Brain microvascular endothelial cell (primary cell): Measurements from ENCODE around the gene PAN3.

Experiments
- DNase-seq: peaks from one replicate; pipeline ENCODE4 v3.0.0-alpha.2; 2020
- H3K27ac ChIP-seq: fragments of 250-450 bp; sonication (Bioruptor Pico); 2 replicates; pipeline ENCODE4 v1.5.1; 2020; ENCODE audit warnings: mild to moderate bottlenecking, moderate library complexity
- H3K27me3 ChIP-seq: fragments of 250-450 bp; sonication (Bioruptor Pico); replicated peaks from 2 replicates; pipeline ENCODE4 v1.5.1; 2020; ENCODE audit warnings: mild to moderate bottlenecking
- H3K36me3 ChIP-seq: fragments of 250-450 bp; sonication (Bioruptor Pico); replicated peaks from 2 replicates; pipeline ENCODE4 v1.5.1; 2020; ENCODE audit warnings: mild to moderate bottlenecking
- H3K4me3 ChIP-seq: 2 replicates; pipeline ENCODE4 v1.5.1; 2011; ENCODE audit warnings: low read depth, mild to moderate bottlenecking, control low read depth, low read length, moderate library complexity
- CTCF ChIP-seq: IDR thresholded peaks from 2 replicates; pipeline ENCODE4 v1.5.1; 2011; ENCODE audit warnings: low read depth, mild to moderate bottlenecking, moderate library complexity, low read length, control low read depth, inconsistent platforms; ENCODE audit errors: missing control alignments
- in situ Hi-C: cut with HindIII; loops from 2 replicates; pipeline ENCODE4 v1.10.0; 2017; ENCODE audit warnings: low sequenced_read_pairs, low pct_ligation_motif_present

Gene PAN3

GRCh38 chr13:28320884-28321574 is 182.7 kb downstream of the PAN3 start:
- Histone ChIP-seq H3K36me3 (no peaks in the 10 kb centered on the region), H3K27ac (no peak overlapping the region), H3K27me3 (no peaks in the 10 kb centered on the region), H3K4me3 (no peak overlapping the region)
- in situ Hi-C loops = loop anchor here (25.0 kb wide), 1 partner anchor 316 kb away; no protein-coding TSS in a partner anchor
- no peak for DNase-seq
- no peak for TF ChIP-seq CTCF

DNA sequence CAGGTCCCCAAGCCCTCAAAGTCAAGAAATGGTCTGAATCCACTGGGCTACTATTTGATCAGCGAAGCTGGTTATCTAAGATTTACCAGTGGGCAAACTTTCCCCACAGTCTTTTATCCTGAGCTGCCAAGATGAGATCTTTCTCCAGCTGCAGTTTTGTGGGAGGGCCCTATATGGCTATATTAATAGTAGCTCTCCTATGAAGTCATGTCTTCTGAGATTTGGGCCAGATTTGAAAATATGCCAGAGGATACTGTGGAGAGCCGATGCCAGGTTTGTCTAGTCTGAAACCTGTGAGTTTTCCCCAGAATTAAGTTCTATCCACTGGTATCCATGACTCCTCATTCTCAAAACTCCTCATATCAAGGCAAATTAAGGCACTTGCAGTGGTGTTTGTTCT is 183.4 kb downstream of the PAN3 start:
- H3K36me3 ChIP-seq = no peaks in the 10 kb centered on the region
- no peak for DNase-seq

GRCh38 chr13:28322256-28322905 is 184.0 kb downstream of the PAN3 start:
- H3K36me3 ChIP-seq = no peaks in the 10 kb centered on the region
- no peak for TF ChIP-seq CTCF
- H3K4me3 ChIP-seq = no peak overlapping the region
- H3K27me3 ChIP-seq = no peaks in the 10 kb centered on the region
- DNase-seq = peak; percentile 48
- in situ Hi-C loops = loop anchor here (25.0 kb wide), 1 partner anchor 315 kb away; no protein-coding TSS in a partner anchor
- H3K27ac ChIP-seq = peak overlapping the region; percentile 32

More for the DNA sequence above, 183.4 kb downstream of the PAN3 start:
- in situ Hi-C loops = loop anchor here (25.0 kb wide), 1 partner anchor 316 kb away; no protein-coding TSS in a partner anchor
- Histone ChIP-seq H3K27ac (peak overlapping the region; percentile 30), H3K27me3 (no peaks in the 10 kb centered on the region), H3K4me3 (no peak overlapping the region)
- no peak for TF ChIP-seq CTCF

- in situ Hi-C loops = loop anchor here (25.0 kb wide), 1 partner anchor 313 kb away; no protein-coding TSS in a partner anchor
- Histone ChIP-seq H3K27me3 (no peaks in the 10 kb centered on the region), H3K4me3 (no peak overlapping the region), H3K27ac (peak overlapping the region; percentile 42), H3K36me3 (no peaks in the 10 kb centered on the region)
- DNase-seq = peak; percentile 81
- TF ChIP-seq CTCF = peak; percentile 96
These were observed 185.9 kb downstream of the PAN3 start for GRCh38 chr13:28324181-28324789.

DNA sequence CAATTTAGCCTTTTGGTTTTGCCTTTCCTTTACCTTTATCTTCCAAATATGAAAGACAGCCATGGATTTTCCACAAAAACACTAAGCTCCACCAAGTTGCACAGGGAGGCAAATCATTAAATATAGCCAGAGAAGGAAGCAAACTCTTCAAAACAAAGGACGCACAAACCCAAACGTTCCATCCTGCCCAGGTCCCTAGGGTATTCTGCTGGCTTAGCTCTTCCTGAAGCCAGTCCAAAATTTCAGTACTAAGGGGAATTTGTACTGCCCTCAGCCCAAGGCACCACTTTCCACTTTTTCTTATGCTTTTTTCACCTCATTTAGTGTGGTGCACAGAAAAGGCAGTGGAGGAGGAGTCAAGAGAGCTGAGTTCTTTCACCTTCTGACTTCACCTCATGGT is 186.7 kb downstream of the PAN3 start:
- no peaks in the 10 kb centered on the region for H3K27me3 ChIP-seq
- no peak for DNase-seq
- no peak overlapping the region for H3K4me3 ChIP-seq
- H3K27ac ChIP-seq = peak overlapping the region; percentile 42
- no peak for TF ChIP-seq CTCF
- in situ Hi-C loops = no loop called here
- no peaks in the 10 kb centered on the region for H3K36me3 ChIP-seq
